Mesendoderm (in vitro differentiated cells): ENCODE data around the gene SLC35B3.

Source experiments
- DNase-seq: peaks from one replicate; pipeline ENCODE4 v3.0.0; 2013
- H2AK5ac ChIP-seq: 2 replicates; pipeline ENCODE4 v1.6.1; 2013; ENCODE audit warnings: low read length, inconsistent platforms
- H2BK120ac ChIP-seq: 2 replicates; pipeline ENCODE4 v1.6.1; 2013; ENCODE audit warnings: low read depth, mild to moderate bottlenecking, low read length, moderate library complexity, mixed read lengths
- H2BK15ac ChIP-seq: replicated peaks from 2 replicates; pipeline ENCODE4 v1.6.1; 2013; ENCODE audit warnings: low read depth, mild to moderate bottlenecking, moderate library complexity
- H2BK5ac ChIP-seq: 2 replicates; pipeline ENCODE4 v1.6.1; 2013; ENCODE audit warnings: low read length, inconsistent platforms
- H3K18ac ChIP-seq: 2 replicates; pipeline ENCODE4 v1.6.1; 2013; ENCODE audit warnings: mild to moderate bottlenecking, low read length, mixed read lengths
- H3K23ac ChIP-seq: one replicate; pipeline ENCODE4 v1.6.1; 2013; ENCODE audit warnings: low read length
- H3K27ac ChIP-seq: 2 replicates; pipeline ENCODE4 v1.5.1; 2013; ENCODE audit warnings: low read depth, mild to moderate bottlenecking, inconsistent platforms, low read length, moderate library complexity
- H3K27me3 ChIP-seq: 2 replicates; pipeline ENCODE4 v1.6.1; 2013; ENCODE audit warnings: low read length, control low read depth, mild to moderate bottlenecking, inconsistent platforms; ENCODE audit not compliant: insufficient read depth, poor library complexity
- H3K36me3 ChIP-seq: 2 replicates; pipeline ENCODE4 v1.6.1; 2013; ENCODE audit warnings: low read length, inconsistent platforms; ENCODE audit not compliant: control insufficient read depth, insufficient read depth
- H3K4ac ChIP-seq: one replicate; pipeline ENCODE4 v1.6.1; 2013; ENCODE audit warnings: low read depth, mild to moderate bottlenecking, low read length, moderate library complexity
- H3K4me1 ChIP-seq: 2 replicates; pipeline ENCODE4 v1.6.1; 2013; ENCODE audit warnings: low read depth, low read length, inconsistent platforms; ENCODE audit not compliant: control insufficient read depth
- H3K4me2 ChIP-seq: 2 replicates; pipeline ENCODE4 v1.6.1; 2013; ENCODE audit warnings: low read length
- H3K4me3 ChIP-seq: 2 replicates; pipeline ENCODE4 v1.5.1; 2013; ENCODE audit warnings: mild to moderate bottlenecking, low read length
- H3K56ac ChIP-seq: one replicate; pipeline ENCODE4 v1.6.1; 2013; ENCODE audit warnings: low read length
- H3K79me1 ChIP-seq: 2 replicates; pipeline ENCODE4 v1.6.1; 2013; ENCODE audit warnings: low read length, inconsistent platforms
- H3K79me2 ChIP-seq: 2 replicates; pipeline ENCODE4 v1.6.1; 2013; ENCODE audit warnings: mild to moderate bottlenecking, low read length; ENCODE audit not compliant: control insufficient read depth, insufficient read depth
- H3K9ac ChIP-seq: 2 replicates; pipeline ENCODE4 v1.6.1; 2013; ENCODE audit warnings: low read length, inconsistent platforms
- H4K5ac ChIP-seq: one replicate; pipeline ENCODE4 v1.6.1; 2013; ENCODE audit warnings: low read length
- H4K8ac ChIP-seq: one replicate; pipeline ENCODE4 v1.6.1; 2013; ENCODE audit warnings: low read depth, mild to moderate bottlenecking, control low read depth, low read length, moderate library complexity
- WGBS: extraction: QIAGEN DNeasy Blood & Tissue Kit; methylation state at CpG from one replicate; pipeline ENCODE4 v1.1.7; 2013; ENCODE audit warnings: low lambda C conversion rate, missing lambda C conversion rate; ENCODE audit not compliant: insufficient coverage; ENCODE audit errors: extremely low coverage; 5-methylcytosine and 5-hydroxymethylcytosine counted together

Gene SLC35B3

DNA sequence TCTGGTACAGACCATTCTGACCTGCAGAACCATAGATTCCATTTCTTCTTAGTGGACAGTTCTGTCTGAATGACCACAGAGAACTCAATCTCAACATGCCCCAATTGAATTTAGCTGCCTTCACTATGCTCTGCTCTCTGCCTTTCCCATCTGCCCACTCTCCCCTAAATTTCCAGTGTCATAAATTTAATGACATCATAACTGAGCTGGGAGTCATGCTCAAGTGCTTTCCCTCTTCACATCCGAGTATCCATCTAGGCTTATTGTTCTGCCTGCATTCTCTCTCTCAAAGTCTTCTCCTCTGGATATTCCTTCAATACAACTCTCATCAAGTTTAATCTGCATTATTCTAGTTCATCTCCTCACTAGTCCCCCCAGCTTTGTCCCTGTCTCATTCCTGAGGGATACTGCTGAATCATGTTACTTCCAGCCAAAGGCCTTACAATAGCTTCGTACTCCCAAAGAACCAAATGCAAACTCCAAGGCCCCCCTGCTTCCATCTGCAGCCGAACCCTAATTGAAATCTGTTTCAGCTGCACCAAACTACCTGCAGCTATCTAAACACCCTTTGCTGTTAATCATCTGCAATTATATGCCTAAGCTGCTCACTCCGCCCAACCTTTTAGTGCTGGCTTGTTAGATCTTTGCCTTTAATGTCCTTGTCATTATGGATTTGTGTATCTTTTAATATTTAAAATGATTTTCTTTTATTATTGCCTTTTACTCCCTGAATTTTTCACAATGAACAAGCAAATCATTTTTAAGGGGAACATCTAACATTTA is 46.1 kb downstream of the SLC35B3 start:
- H2BK15ac ChIP-seq = no peak overlapping the region
- H3K9ac ChIP-seq = no peak overlapping the region
- no peak overlapping the region for H3K4me3 ChIP-seq
- no peak overlapping the region for H3K56ac ChIP-seq
- no peak overlapping the region for H3K23ac ChIP-seq
- no peak overlapping the region for H4K8ac ChIP-seq
- no peak for DNase-seq
- no peak overlapping the region for H3K27ac ChIP-seq
- no peaks in the 10 kb centered on the region for H3K79me1 ChIP-seq
- H2BK120ac ChIP-seq = no peak overlapping the region
- no peak overlapping the region for H3K18ac ChIP-seq
- no peak overlapping the region for H4K5ac ChIP-seq
- H3K79me2 ChIP-seq = no peaks in the 10 kb centered on the region
- H2AK5ac ChIP-seq = no peak overlapping the region
- no peak overlapping the region for H3K4me2 ChIP-seq
- H3K27me3 ChIP-seq = no peaks in the 10 kb centered on the region
- H2BK5ac ChIP-seq = no peak overlapping the region
- no peaks in the 10 kb centered on the region for H3K36me3 ChIP-seq
- H3K4me1 ChIP-seq = no peaks in the 10 kb centered on the region
- no CpG with 5 or more reads among the region's 4 CpGs for WGBS
- no peak overlapping the region for H3K4ac ChIP-seq

DNA sequence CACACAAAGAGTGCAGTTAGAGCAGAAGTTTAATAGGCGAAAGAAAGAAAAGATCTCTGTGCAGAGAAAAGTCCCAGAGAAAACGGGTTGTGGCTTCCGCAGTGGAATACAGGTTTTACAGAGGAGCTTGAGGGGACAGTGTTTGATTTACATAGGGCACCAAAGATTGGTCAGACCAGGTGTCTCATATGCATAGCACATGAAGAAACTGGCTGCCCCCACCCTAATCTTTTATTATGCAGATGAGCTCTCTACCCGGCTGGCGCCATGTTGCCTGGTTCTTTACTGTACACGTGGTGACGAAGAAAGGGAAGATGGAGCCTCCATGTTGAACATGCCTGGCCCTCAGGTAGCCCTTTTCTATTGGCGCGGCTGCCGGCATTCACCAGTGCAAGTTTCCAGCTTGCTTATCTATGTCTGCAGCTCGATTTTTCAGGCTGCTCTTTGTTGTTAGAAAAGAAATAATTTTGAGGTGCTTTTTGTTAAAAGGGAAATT is 47.4 kb downstream of the SLC35B3 start:
- Histone ChIP-seq H3K4me1 (no peaks in the 10 kb centered on the region), H3K79me1 (no peaks in the 10 kb centered on the region), H3K36me3 (no peaks in the 10 kb centered on the region), H3K56ac (no peak overlapping the region), H2BK5ac (no peak overlapping the region), H3K9ac (no peak overlapping the region), H2BK15ac (no peak overlapping the region), H3K79me2 (no peaks in the 10 kb centered on the region), H3K4me3 (no peak overlapping the region), H3K27me3 (no peaks in the 10 kb centered on the region), H3K27ac (no peak overlapping the region), H3K4ac (no peak overlapping the region), H3K18ac (no peak overlapping the region), H4K5ac (no peak overlapping the region), H2BK120ac (no peak overlapping the region), H4K8ac (no peak overlapping the region), H3K4me2 (no peak overlapping the region), H2AK5ac (no peak overlapping the region), H3K23ac (no peak overlapping the region)
- DNase-seq = no peak
- WGBS = no CpG with 5 or more reads among the region's 11 CpGs

DNA sequence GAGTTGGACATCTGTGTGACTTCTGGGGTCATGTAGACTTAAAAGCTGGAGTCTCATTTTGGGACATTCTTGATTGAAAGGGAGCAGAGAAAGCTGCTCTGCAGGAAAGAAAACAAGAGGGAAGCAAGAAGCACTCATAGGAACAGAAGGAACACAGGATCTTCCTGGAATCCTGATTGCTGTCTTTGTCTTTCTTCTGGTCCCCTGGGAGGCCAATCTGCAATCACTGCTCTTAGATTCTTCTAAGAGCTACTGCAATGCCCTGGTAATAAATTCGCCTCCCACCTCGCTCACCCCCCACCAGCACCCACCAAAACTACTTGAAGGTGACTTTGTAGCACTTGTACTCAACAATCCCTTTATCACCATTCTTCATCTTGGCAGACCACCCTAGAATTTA is 51.8 kb downstream of the SLC35B3 start:
- Histone ChIP-seq H3K4me1 (no peaks in the 10 kb centered on the region), H4K8ac (no peak overlapping the region), H3K4ac (no peak overlapping the region), H2BK5ac (no peak overlapping the region), H3K18ac (no peak overlapping the region), H3K4me3 (no peak overlapping the region), H3K23ac (no peak overlapping the region), H3K27me3 (no peaks in the 10 kb centered on the region), H4K5ac (no peak overlapping the region), H3K4me2 (no peak overlapping the region), H3K36me3 (no peaks in the 10 kb centered on the region), H3K27ac (no peak overlapping the region), H3K56ac (no peak overlapping the region), H3K79me2 (no peaks in the 10 kb centered on the region), H2BK15ac (no peak overlapping the region), H2AK5ac (no peak overlapping the region), H3K9ac (no peak overlapping the region), H2BK120ac (no peak overlapping the region), H3K79me1 (no peaks in the 10 kb centered on the region)
- peak; percentile 47 for DNase-seq
- no CpG with 5 or more reads among the region's 2 CpGs for WGBS

DNA sequence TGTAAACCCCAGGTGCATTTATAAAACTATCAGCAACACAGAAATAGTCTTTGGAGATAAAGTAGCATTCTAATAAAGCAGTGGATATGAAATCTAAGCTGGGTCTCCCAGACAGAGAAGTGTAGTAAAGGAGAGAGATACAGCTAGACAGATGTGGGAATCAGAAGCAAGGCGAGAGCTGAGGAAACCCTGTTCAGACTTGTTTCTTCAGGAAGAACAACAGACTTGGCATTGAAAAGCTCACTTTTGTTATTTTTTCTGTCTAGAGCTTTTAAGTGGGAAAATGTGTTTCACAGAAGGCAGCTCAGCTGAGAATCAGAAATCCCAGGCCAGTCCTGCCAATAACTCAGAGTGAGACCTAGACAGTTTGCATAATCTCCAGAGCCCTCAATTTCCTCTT is 52.9 kb downstream of the SLC35B3 start:
- Histone ChIP-seq H2BK120ac (no peak overlapping the region), H2AK5ac (no peak overlapping the region), H3K36me3 (no peaks in the 10 kb centered on the region), H3K4ac (no peak overlapping the region), H3K79me1 (no peaks in the 10 kb centered on the region), H3K56ac (no peak overlapping the region), H3K9ac (no peak overlapping the region), H3K27ac (no peak overlapping the region), H3K4me1 (no peaks in the 10 kb centered on the region), H2BK15ac (no peak overlapping the region), H3K27me3 (no peaks in the 10 kb centered on the region), H3K79me2 (no peaks in the 10 kb centered on the region), H3K23ac (no peak overlapping the region), H2BK5ac (no peak overlapping the region), H4K8ac (no peak overlapping the region), H3K4me2 (no peak overlapping the region), H3K4me3 (no peak overlapping the region), H3K18ac (no peak overlapping the region), H4K5ac (no peak overlapping the region)
- no CpG with 5 or more reads among the region's 1 CpG for WGBS
- no peak for DNase-seq

DNA sequence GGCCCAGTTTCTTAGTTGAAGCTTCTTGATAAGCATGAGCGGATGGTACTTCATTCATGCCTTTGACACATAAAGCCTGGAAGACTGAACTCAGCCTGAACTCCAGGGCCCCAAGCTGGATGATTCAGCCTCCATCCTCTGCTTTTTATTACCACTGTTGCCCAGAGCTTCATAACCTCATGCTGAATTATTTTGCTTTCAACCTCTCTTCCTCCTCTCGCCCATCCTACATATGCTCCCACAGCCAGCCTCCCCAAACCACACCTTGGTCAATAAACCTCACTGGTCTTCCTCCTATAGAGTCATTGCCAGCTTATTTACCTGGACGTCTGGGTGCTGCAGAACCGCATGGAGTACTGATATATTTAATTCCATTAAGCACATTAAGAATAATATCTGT is 59.4 kb downstream of the SLC35B3 start:
- no peak for DNase-seq
- Histone ChIP-seq H3K56ac (no peak overlapping the region), H3K9ac (no peak overlapping the region), H4K8ac (no peak overlapping the region), H3K27ac (no peak overlapping the region), H3K79me2 (no peaks in the 10 kb centered on the region), H3K27me3 (no peaks in the 10 kb centered on the region), H3K79me1 (no peaks in the 10 kb centered on the region), H3K18ac (no peak overlapping the region), H3K4me1 (no peaks in the 10 kb centered on the region), H2BK5ac (no peak overlapping the region), H3K4ac (no peak overlapping the region), H3K4me2 (no peak overlapping the region), H3K36me3 (no peaks in the 10 kb centered on the region), H2BK120ac (no peak overlapping the region), H2AK5ac (no peak overlapping the region), H3K4me3 (no peak overlapping the region), H3K23ac (no peak overlapping the region), H2BK15ac (no peak overlapping the region), H4K5ac (no peak overlapping the region)
- no CpG with 5 or more reads among the region's 4 CpGs for WGBS
